ENCODE measurements around the gene CRB2. TPM values are rescaled to one million over a fixed set of nuclear protein-coding genes. Genes with fewer than 3 reads are reported as not detected.

Gene CRB2
- total RNA-seq, 1 donor from 2014 or later: not detected

- no peak overlapping the region for H3K4me3 ChIP-seq
- no peaks in the 10 kb centered on the region for H3K9me3 ChIP-seq (replicated peaks)
- TF ChIP-seq, protein P1, sequence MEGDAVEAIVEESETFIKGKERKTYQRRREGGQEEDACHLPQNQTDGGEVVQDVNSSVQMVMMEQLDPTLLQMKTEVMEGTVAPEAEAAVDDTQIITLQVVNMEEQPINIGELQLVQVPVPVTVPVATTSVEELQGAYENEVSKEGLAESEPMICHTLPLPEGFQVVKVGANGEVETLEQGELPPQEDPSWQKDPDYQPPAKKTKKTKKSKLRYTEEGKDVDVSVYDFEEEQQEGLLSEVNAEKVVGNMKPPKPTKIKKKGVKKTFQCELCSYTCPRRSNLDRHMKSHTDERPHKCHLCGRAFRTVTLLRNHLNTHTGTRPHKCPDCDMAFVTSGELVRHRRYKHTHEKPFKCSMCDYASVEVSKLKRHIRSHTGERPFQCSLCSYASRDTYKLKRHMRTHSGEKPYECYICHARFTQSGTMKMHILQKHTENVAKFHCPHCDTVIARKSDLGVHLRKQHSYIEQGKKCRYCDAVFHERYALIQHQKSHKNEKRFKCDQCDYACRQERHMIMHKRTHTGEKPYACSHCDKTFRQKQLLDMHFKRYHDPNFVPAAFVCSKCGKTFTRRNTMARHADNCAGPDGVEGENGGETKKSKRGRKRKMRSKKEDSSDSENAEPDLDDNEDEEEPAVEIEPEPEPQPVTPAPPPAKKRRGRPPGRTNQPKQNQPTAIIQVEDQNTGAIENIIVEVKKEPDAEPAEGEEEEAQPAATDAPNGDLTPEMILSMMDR (IDR thresholded peaks at IDR 0.05; ENCODE audit: borderline replicate concordance): no peak
- peaks cover 34% of the 10 kb centered on the region for H3K27me3 ChIP-seq (ENCODE audit: low read depth)
- intact Hi-C loops (cut with micrococcal nuclease): no loop called here
- H3K27ac ChIP-seq (replicated peaks): no peak overlapping the region
- H3K36me3 ChIP-seq: peaks cover 5% of the 10 kb centered on the region
- peaks cover 21% of the 10 kb centered on the region for H3K4me1 ChIP-seq
- no peak for DNase-seq
Observed at GRCh38 chr9:123377211-123377971, 21.4 kb downstream of the CRB2 start.

- Histone ChIP-seq H3K4me3 (no peak overlapping the region), H3K27me3 (ENCODE audit: low read depth) (peaks cover 28% of the 10 kb centered on the region), H3K36me3 (peaks cover 12% of the 10 kb centered on the region), H3K4me1 (peaks cover 19% of the 10 kb centered on the region), H3K9me3 (replicated peaks) (no peaks in the 10 kb centered on the region), H3K27ac (replicated peaks) (no peak overlapping the region)
- DNase-seq: no peak
- TF ChIP-seq, protein P1 (IDR thresholded peaks at IDR 0.05; ENCODE audit: borderline replicate concordance): no peak
- intact Hi-C loops (cut with micrococcal nuclease): no loop called here
Observed at GRCh38 chr9:123378025-123378424, 22.0 kb downstream of the CRB2 start.

GRCh38 chr9:123378956-123379660 lies 23.1 kb downstream of the CRB2 start:
- Histone ChIP-seq H3K27ac (replicated peaks) (no peak overlapping the region), H3K9me3 (replicated peaks) (no peaks in the 10 kb centered on the region), H3K4me1 (peaks cover 10% of the 10 kb centered on the region), H3K4me3 (no peak overlapping the region), H3K36me3 (peaks cover 17% of the 10 kb centered on the region), H3K27me3 (ENCODE audit: low read depth) (peaks cover 17% of the 10 kb centered on the region)
- intact Hi-C loops (cut with micrococcal nuclease): no loop called here
- TF ChIP-seq, protein P1 (IDR thresholded peaks at IDR 0.05; ENCODE audit: borderline replicate concordance): no peak
- DNase-seq: no peak

- intact Hi-C loops (cut with micrococcal nuclease): no loop called here
- peaks cover 17% of the 10 kb centered on the region for H3K36me3 ChIP-seq
- no peak for DNase-seq
- TF ChIP-seq, protein P1 (IDR thresholded peaks at IDR 0.05; ENCODE audit: borderline replicate concordance): no peak
- H3K9me3 ChIP-seq (replicated peaks): no peaks in the 10 kb centered on the region
- no peak overlapping the region for H3K27ac ChIP-seq (replicated peaks)
- no peaks in the 10 kb centered on the region for H3K27me3 ChIP-seq (ENCODE audit: low read depth)
- peaks cover under 1% of the 10 kb centered on the region for H3K4me1 ChIP-seq
- no peak overlapping the region for H3K4me3 ChIP-seq
Observed at GRCh38 chr9:123380852-123381705, 25.1 kb downstream of the CRB2 start.

Data from left ventricle myocardium inferior (tissue), 1 donor.